Mesenchymal stem cell (in vitro differentiated cells and primary cell): ENCODE results near the gene WBP2.

Source experiments
- DNase-seq: peaks from one replicate; pipeline ENCODE4 v3.0.0-alpha.2; 2013
- H2AFZ ChIP-seq: one replicate; pipeline ENCODE4 v1.6.1; 2013; ENCODE audit warnings: low read depth, mild to moderate bottlenecking, control low read depth, inconsistent platforms, low read length, moderate library complexity
- H2AK5ac ChIP-seq: 2 replicates; pipeline ENCODE4 v1.6.1; 2013; ENCODE audit warnings: low read length, moderate library complexity, mild to moderate bottlenecking, inconsistent platforms; ENCODE audit not compliant: severe bottlenecking
- H2BK120ac ChIP-seq: one replicate; pipeline ENCODE4 v1.6.1; 2013; ENCODE audit warnings: low read depth, mild to moderate bottlenecking, inconsistent platforms, low read length, moderate library complexity
- H2BK12ac ChIP-seq, 2 experiments: one replicate each; pipeline ENCODE4 v1.6.1; 2013; ENCODE audit warnings: inconsistent platforms in 2 of 2, low read length in 2 of 2, mild to moderate bottlenecking in 2 of 2, moderate library complexity in 2 of 2, control low read depth in 1 of 2
- H2BK15ac ChIP-seq: one replicate; pipeline ENCODE4 v1.6.1; 2013; ENCODE audit warnings: mild to moderate bottlenecking, low read depth, inconsistent platforms; ENCODE audit not compliant: poor library complexity, severe bottlenecking
- H2BK5ac ChIP-seq: 2 replicates; pipeline ENCODE4 v1.6.1; 2013; ENCODE audit warnings: low read depth, mild to moderate bottlenecking, low read length, control low read depth, inconsistent platforms; ENCODE audit not compliant: poor library complexity, severe bottlenecking
- H3K14ac ChIP-seq, 2 experiments: one replicate each; pipeline ENCODE4 v1.6.1; 2013; ENCODE audit warnings: inconsistent platforms in 2 of 2, low read length in 2 of 2, control low read depth in 1 of 2, mild to moderate bottlenecking in 1 of 2, moderate library complexity in 1 of 2
- H3K18ac ChIP-seq, 2 experiments: one replicate each; pipeline ENCODE4 v1.6.1; 2013; ENCODE audit warnings: inconsistent platforms in 2 of 2, low read length in 2 of 2, control low read depth in 1 of 2, low read depth in 1 of 2, mild to moderate bottlenecking in 1 of 2
- H3K23ac ChIP-seq, 2 experiments: one replicate each; pipeline ENCODE4 v1.6.1; 2013; ENCODE audit warnings: inconsistent platforms in 2 of 2, low read length in 2 of 2, mild to moderate bottlenecking in 2 of 2, moderate library complexity in 2 of 2, control low read depth in 1 of 2
- H3K27ac ChIP-seq: 2 replicates; pipeline ENCODE4 v1.5.1; 2013; ENCODE audit warnings: mild to moderate bottlenecking, moderate library complexity, low read length, control low read depth, inconsistent platforms; ENCODE audit not compliant: poor library complexity, severe bottlenecking
- H3K27me3 ChIP-seq, 2 experiments: 2 replicates each; pipeline versions ENCODE4 v1.6.1 to v1.7.0; 2013; ENCODE audit warnings: low read length in 2 of 2, mild to moderate bottlenecking in 2 of 2, moderate library complexity in 2 of 2, control low read depth in 1 of 2, inconsistent platforms in 1 of 2; ENCODE audit not compliant: control insufficient read depth in 1 of 2, insufficient read depth in 1 of 2
- H3K36me3 ChIP-seq, 2 experiments: 2 replicates each; pipeline versions ENCODE4 v1.6.1 to v1.7.0; 2013; ENCODE audit warnings: low read length in 2 of 2, control low read depth in 1 of 2, inconsistent platforms in 1 of 2, low read depth in 1 of 2, mild to moderate bottlenecking in 1 of 2; ENCODE audit not compliant: insufficient read depth in 2 of 2, control insufficient read depth in 1 of 2
- H3K4ac ChIP-seq, 2 experiments: one replicate each; pipeline ENCODE4 v1.6.1; 2013; ENCODE audit warnings: inconsistent platforms in 2 of 2, low read length in 2 of 2, mild to moderate bottlenecking in 2 of 2, moderate library complexity in 2 of 2, control low read depth in 1 of 2, low read depth in 1 of 2
- H3K4me1 ChIP-seq: 2 replicates; pipeline ENCODE4 v1.6.1; 2013; ENCODE audit warnings: low read depth, low read length, control low read depth; ENCODE audit not compliant: control insufficient read depth, insufficient read depth
- H3K4me2 ChIP-seq: 2 replicates; pipeline ENCODE4 v1.6.1; 2013; ENCODE audit warnings: low read length, mild to moderate bottlenecking, inconsistent platforms; ENCODE audit not compliant: poor library complexity, severe bottlenecking
- H3K4me3 ChIP-seq, 2 experiments: 2 replicates each; pipeline versions ENCODE4 v1.5.1 to v1.7.0; 2013; ENCODE audit warnings: low read length in 2 of 2, mild to moderate bottlenecking in 2 of 2, control low read depth in 1 of 2, low read depth in 1 of 2; ENCODE audit not compliant: insufficient read depth in 1 of 2
- H3K79me1 ChIP-seq: replicated peaks from 2 replicates; pipeline ENCODE4 v1.6.1; 2013; ENCODE audit warnings: mild to moderate bottlenecking, control low read depth, low read length, inconsistent platforms; ENCODE audit not compliant: poor library complexity, severe bottlenecking
- H3K9ac ChIP-seq: 2 replicates; pipeline ENCODE4 v1.7.0; 2013; ENCODE audit warnings: mild to moderate bottlenecking, low read length, moderate library complexity
- H3K9me3 ChIP-seq: 2 replicates; pipeline ENCODE4 v1.7.0; 2013; ENCODE audit warnings: mild to moderate bottlenecking, low read length; ENCODE audit not compliant: control insufficient read depth
- H4K8ac ChIP-seq: one replicate; pipeline ENCODE4 v1.6.1; 2013; ENCODE audit warnings: inconsistent platforms, mild to moderate bottlenecking, low read length, moderate library complexity
- H4K91ac ChIP-seq: one replicate; pipeline ENCODE4 v1.6.1; 2013; ENCODE audit warnings: mild to moderate bottlenecking, low read length, inconsistent platforms
- WGBS: methylation state at CpG from one replicate; pipeline ENCODE4 v1.1.7; 2013; ENCODE audit warnings: mixed read lengths; 5-methylcytosine and 5-hydroxymethylcytosine counted together

The WBP2 gene

GRCh38 chr17:75821552-75821951, 33.6 kb downstream of the WBP2 start:
- no peak overlapping the region for H2BK5ac ChIP-seq
- H3K79me1 ChIP-seq = peaks cover 18% of the 10 kb centered on the region
- H2BK12ac ChIP-seq = no peak overlapping the region
- WGBS = 96% methylated on average over 7 of the region's 7 CpGs
- peaks cover 88 to 97% of the 10 kb centered on the region in 2 experiments for H3K36me3 ChIP-seq
- no peak overlapping the region for H3K4me2 ChIP-seq
- H3K18ac ChIP-seq = no peak overlapping the region
- H3K4me3 ChIP-seq = no peak overlapping the region
- H3K27ac ChIP-seq = no peak overlapping the region
- H3K14ac ChIP-seq = no peak overlapping the region
- DNase-seq = no peak
- H4K8ac ChIP-seq = no peak overlapping the region
- H2BK120ac ChIP-seq = no peak overlapping the region
- no peak overlapping the region for H3K9ac ChIP-seq
- no peaks in the 10 kb centered on the region for H3K27me3 ChIP-seq
- H2AK5ac ChIP-seq = no peak overlapping the region
- H3K4me1 ChIP-seq = no peaks in the 10 kb centered on the region
- no peak overlapping the region for H2BK15ac ChIP-seq
- no peak overlapping the region for H3K4ac ChIP-seq
- H3K23ac ChIP-seq = no peak overlapping the region
- H3K9me3 ChIP-seq = no peaks in the 10 kb centered on the region
- H4K91ac ChIP-seq = no peak overlapping the region
- H2AFZ ChIP-seq = no peak overlapping the region

DNA sequence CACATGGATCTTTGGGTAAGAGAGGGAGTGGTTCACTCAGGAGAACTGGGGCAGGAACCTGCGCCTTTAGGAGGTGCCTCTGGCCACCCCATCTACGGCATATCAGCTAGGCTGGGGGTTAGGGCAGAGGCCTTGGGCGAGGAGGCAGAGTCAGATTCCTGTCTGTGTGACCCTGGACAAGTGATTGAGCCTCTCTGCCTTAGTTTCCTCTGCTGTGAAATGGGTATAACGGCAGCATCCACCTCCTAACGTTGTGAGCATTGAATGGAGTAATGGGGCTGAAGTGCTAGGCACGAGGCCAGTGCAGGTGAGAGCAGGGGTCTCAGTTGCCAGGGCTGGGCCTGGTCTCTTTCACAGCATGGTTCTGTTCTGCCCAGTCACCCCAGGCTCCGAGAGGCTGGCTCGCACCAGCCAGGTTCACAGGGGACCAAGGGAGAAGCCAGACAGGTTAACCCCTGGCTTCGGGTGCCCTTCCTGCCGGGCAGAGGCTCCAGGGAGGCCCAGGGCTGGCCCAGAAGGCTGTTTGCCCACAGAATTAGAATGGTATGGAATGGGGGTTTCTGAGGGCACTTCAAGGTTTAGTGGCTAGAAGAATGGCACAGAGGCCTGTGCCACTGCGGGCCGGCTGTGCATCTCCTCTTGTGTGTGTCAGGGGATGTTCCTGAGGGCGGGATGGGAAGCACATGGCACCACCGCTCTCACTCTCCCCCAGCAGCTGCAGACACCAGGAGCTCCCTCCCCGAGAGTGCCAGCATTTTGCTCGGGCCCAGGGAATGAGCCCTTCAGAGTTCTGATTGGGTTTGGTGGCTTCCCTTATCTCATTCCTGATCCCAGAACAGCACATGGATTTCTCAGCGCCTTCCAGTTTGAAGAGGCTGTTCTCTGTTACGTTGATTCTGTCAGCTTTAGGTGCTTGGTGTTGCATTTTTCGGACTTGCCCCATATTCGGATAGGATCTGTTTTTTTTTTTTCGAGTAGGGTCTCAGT, 34.7 kb downstream of the WBP2 start:
- 86% methylated on average over 21 of the region's 21 CpGs for WGBS
- no peak overlapping the region for H3K18ac ChIP-seq

DNA sequence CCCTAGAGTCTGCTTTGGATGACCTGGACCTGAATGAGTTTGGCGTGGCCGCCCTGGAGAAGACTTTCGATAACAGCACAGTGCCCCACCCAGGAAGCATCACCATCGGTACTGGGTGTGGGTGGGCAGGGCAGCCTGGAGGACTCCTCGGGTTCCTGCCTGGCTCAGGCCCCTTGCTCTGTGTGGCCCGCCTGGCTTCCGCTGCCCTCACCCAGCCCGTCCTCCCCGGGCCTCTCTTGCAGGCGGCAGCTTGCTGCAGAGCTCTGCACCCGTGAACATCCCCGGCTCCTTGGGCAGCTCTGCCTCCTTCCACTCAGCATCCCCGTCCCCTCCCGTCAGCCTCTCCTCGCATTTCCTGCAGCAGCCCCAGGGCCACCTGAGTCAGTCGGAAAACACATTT, 35.5 kb downstream of the WBP2 start:
- Histone ChIP-seq H3K4me3 (no peak overlapping the region), H3K27me3 (no peaks in the 10 kb centered on the region), H3K4me2 (no peak overlapping the region), H4K8ac (no peak overlapping the region), H2AK5ac (no peak overlapping the region), H3K18ac (no peak overlapping the region), H4K91ac (no peak overlapping the region), H3K79me1 (peaks cover 20% of the 10 kb centered on the region), H3K4ac (no peak overlapping the region), H2AFZ (no peak overlapping the region), H3K9me3 (no peaks in the 10 kb centered on the region), H3K23ac (no peak overlapping the region), H2BK15ac (no peak overlapping the region), H2BK5ac (no peak overlapping the region), H3K9ac (no peak overlapping the region), H3K36me3 (peaks cover 87 to 89% of the 10 kb centered on the region in 2 experiments), H2BK12ac (no peak overlapping the region), H3K4me1 (peaks cover 7% of the 10 kb centered on the region), H3K14ac (no peak overlapping the region), H3K27ac (no peak overlapping the region), H2BK120ac (no peak overlapping the region)
- DNase-seq = no peak
- WGBS = 97% methylated on average over 16 of the region's 16 CpGs

More for the DNA sequence above, 34.7 kb downstream of the WBP2 start:
- no peak overlapping the region for H2BK5ac ChIP-seq
- no peak overlapping the region for H2BK15ac ChIP-seq
- no peak overlapping the region for H2AK5ac ChIP-seq
- no peak overlapping the region for H3K27ac ChIP-seq
- no peak overlapping the region for H3K9ac ChIP-seq
- no peak for DNase-seq
- no peak overlapping the region for H2BK120ac ChIP-seq
- H3K4ac ChIP-seq = no peak overlapping the region
- no peak overlapping the region for H3K4me2 ChIP-seq
- no peaks in the 10 kb centered on the region for H3K9me3 ChIP-seq
- H3K14ac ChIP-seq = no peak overlapping the region
- H4K8ac ChIP-seq = no peak overlapping the region
- H3K36me3 ChIP-seq = peaks cover 89 to 93% of the 10 kb centered on the region in 2 experiments
- H3K27me3 ChIP-seq = no peaks in the 10 kb centered on the region
- H3K4me3 ChIP-seq = no peak overlapping the region
- no peak overlapping the region for H2AFZ ChIP-seq
- H3K4me1 ChIP-seq = peaks cover under 1% of the 10 kb centered on the region
- H4K91ac ChIP-seq = no peak overlapping the region
- H3K79me1 ChIP-seq = peaks cover 20% of the 10 kb centered on the region
- H3K23ac ChIP-seq = no peak overlapping the region
- H2BK12ac ChIP-seq = no peak overlapping the region

- H2AFZ ChIP-seq = no peak overlapping the region
- H2BK120ac ChIP-seq = no peak overlapping the region
- no peak for DNase-seq
- H3K9me3 ChIP-seq = no peaks in the 10 kb centered on the region
- H3K23ac ChIP-seq = no peak overlapping the region
- H4K91ac ChIP-seq = no peak overlapping the region
- H3K36me3 ChIP-seq = peaks cover 85 to 86% of the 10 kb centered on the region in 2 experiments
- H3K79me1 ChIP-seq = peaks cover 19% of the 10 kb centered on the region
- H2BK5ac ChIP-seq = no peak overlapping the region
- no peak overlapping the region for H2BK12ac ChIP-seq
- H2BK15ac ChIP-seq = no peak overlapping the region
- H3K4me3 ChIP-seq = no peak overlapping the region
- no peak overlapping the region for H3K27ac ChIP-seq
- H3K4ac ChIP-seq = no peak overlapping the region
- no peaks in the 10 kb centered on the region for H3K27me3 ChIP-seq
- peaks cover 10% of the 10 kb centered on the region for H3K4me1 ChIP-seq
- no peak overlapping the region for H4K8ac ChIP-seq
- H2AK5ac ChIP-seq = no peak overlapping the region
- WGBS = 91% methylated on average over 7 of the region's 7 CpGs
- no peak overlapping the region for H3K4me2 ChIP-seq
- H3K9ac ChIP-seq = no peak overlapping the region
- H3K18ac ChIP-seq = no peak overlapping the region
- no peak overlapping the region for H3K14ac ChIP-seq
Measured at GRCh38 chr17:75819116-75819515, 36.0 kb downstream of the WBP2 start.
